HL-60/S4 (cell line): ENCODE data around the gene AHNAK2.

Experiments used
- in situ Hi-C: fragments of 300-500 bp; cut with MboI; formaldehyde crosslinking; loops from 2 replicates; pipeline ENCODE4 v1.14.3; 2022; ENCODE audit warnings: low sequenced_read_pairs

The AHNAK2 gene

DNA sequence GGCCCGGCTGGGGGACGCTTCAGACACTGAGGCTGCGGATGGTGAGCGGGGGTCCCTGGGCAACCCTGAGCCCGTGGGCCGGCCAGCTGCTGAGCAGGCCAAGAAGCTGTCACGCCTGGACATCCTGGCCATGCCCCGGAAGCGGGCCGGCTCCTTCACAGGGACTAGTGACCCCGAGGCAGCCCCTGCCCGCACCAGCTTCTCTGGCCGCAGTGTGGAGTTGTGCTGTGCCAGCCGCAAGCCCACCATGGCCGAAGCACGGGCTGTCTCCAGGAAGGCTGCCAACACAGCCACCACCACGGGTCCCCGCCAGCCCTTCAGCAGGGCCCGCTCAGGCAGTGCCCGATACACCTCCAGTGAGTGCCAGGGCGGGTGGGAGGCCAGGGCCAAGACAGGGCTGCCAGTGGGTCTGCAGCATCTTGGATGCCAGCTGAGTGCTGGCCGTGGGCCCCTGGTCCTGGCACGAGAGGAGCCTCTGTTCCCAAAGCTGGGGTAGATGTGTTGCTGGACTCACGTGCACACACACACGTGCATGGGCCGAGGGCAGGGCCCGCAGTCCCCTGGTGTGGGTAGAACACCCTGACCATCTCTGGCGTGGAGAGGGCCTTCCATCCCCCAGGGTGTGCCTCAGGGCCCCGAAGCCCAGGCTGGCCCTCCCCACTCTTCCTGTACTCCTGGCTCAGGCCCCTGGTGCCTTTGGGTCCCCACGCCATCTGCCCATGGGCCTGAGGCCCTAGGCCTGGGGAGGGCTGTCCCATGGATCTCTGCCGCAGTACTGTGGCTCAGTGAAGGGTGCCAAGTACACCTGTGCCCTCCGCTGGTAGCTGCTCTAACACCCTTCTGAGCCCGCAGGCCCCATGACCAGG is 90.3 kb downstream of the AHNAK2 start:
- in situ Hi-C loops = no loop called here
